Suprapubic skin (tissue), 3 donors: ENCODE data around the gene ARHGAP10.

Experiments
- CTCF ChIP-seq, 2 donors: fragments of 200-600 bp in 1 of 2; fragments of 450-650 bp in 1 of 2; sonication (generic) in 1 of 2; IDR thresholded peaks; one replicate each; pipeline ENCODE4 v1.5.1; 2016 to 2019; ENCODE audit warnings: antibody characterized with exemption in 2 of 2, mild to moderate bottlenecking in 1 of 2, moderate library complexity in 1 of 2
- POLR2A ChIP-seq, 2 donors: fragments of 450-650 bp; IDR thresholded peaks; one replicate each; pipeline ENCODE4 v1.6.1; 2017; ENCODE audit warnings: antibody characterized with exemption in 2 of 2, mild to moderate bottlenecking in 2 of 2, moderate library complexity in 2 of 2

GRCh38 chr4:147884536-147884935 lies 152.6 kb downstream of the ARHGAP10 start:
- no peak for TF ChIP-seq POLR2A (IDR thresholded peaks at IDR 0.05)
- no peak for TF ChIP-seq CTCF (IDR thresholded peaks at IDR 0.05)
